Esophagus muscularis mucosa (tissue), 4 donors: ENCODE results near the gene PARP8. TPM values are rescaled to one million over a fixed set of nuclear protein-coding genes. Genes with fewer than 3 reads are reported as not detected.

Experiments used
- DNase-seq: peaks from one replicate; pipeline ENCODE4 v3.0.0-alpha.2; 2017; ENCODE audit errors: extremely low spot score
- H3K27ac ChIP-seq, 4 donors: fragments of 200-600 bp; sonication (generic); replicated peaks in 1 of 4; 1 replicate in 3 of 4; 2 replicates in 1 of 4; pipeline ENCODE4 v1.5.1; 2016 to 2019; ENCODE audit warnings: mild to moderate bottlenecking in 1 of 4
- H3K27me3 ChIP-seq, 4 donors: fragments of 200-600 bp; sonication (generic); one replicate each; pipeline versions ENCODE4 v1.5.1 to v1.6.0; 2016 to 2019
- H3K36me3 ChIP-seq, 4 donors: fragments of 200-600 bp; sonication (generic); one replicate each; pipeline ENCODE4 v1.5.1; 2016 to 2019
- H3K4me1 ChIP-seq, 4 donors: fragments of 200-600 bp; sonication (generic); one replicate each; pipeline ENCODE4 v1.5.1; 2016 to 2019
- H3K4me3 ChIP-seq, 4 donors: fragments of 200-600 bp; sonication (generic); 1 replicate in 2 of 4; 2 replicates in 2 of 4; pipeline ENCODE4 v1.5.1; 2016 to 2019; ENCODE audit warnings: mild to moderate bottlenecking in 4 of 4, moderate library complexity in 1 of 4
- H3K9me3 ChIP-seq, 4 donors: fragments of 200-600 bp; sonication (generic); 1 replicate in 3 of 4; 2 replicates in 1 of 4; pipeline ENCODE4 v1.5.1; 2016 to 2019
- CTCF ChIP-seq, 3 experiments: fragments of 200-600 bp in 2 of 3; fragments of 450-650 bp in 1 of 3; sonication (generic) in 2 of 3; IDR thresholded peaks; one replicate each; pipeline ENCODE4 v1.5.1; 2017 to 2019; ENCODE audit warnings: antibody characterized with exemption in 3 of 3, mild to moderate bottlenecking in 2 of 3, moderate library complexity in 1 of 3
- EP300 ChIP-seq: sonication (generic); formaldehyde crosslinking; IDR thresholded peaks from one replicate; pipeline ENCODE4 v1.6.1; 2017; ENCODE audit warnings: antibody characterized with exemption
- POLR2A ChIP-seq: fragments of 450-650 bp; IDR thresholded peaks from one replicate; pipeline ENCODE4 v1.6.1; 2017; ENCODE audit warnings: antibody characterized with exemption, moderate library complexity, mild to moderate bottlenecking, low read depth
- POLR2AphosphoS5 ChIP-seq, 2 donors: sonication (generic); formaldehyde crosslinking; IDR thresholded peaks; one replicate each; pipeline ENCODE4 v1.6.1; 2017; ENCODE audit warnings: antibody characterized with exemption in 2 of 2
- WGBS: methylation state at CpG from one replicate; pipeline ENCODE4 v1.1.5; 2018; 5-methylcytosine and 5-hydroxymethylcytosine counted together
- intact Hi-C: fragments of 100-400 bp; cut with DNase I; formaldehyde crosslinking; loops from one replicate; pipeline ENCODE4 v1.15.1; 2023
- total RNA-seq, 4 donors: library from RNA; depleted of rRNA; stranded (reverse); fragments of >200 nt; gene quantifications; one replicate each; pipeline versions ENCODE4 v1.1.0 to v1.2.1, GENCODE V29; 2016

Gene PARP8
- total RNA-seq, 4 donors from 2014 or later = 5.4 to 17.1 (median 9.7) TPM

- H3K36me3 ChIP-seq = peaks cover 0 to 32% (median 8%) of the 10 kb centered on the region in 4 donors
- H3K4me3 ChIP-seq = no peak overlapping the region
- H3K9me3 ChIP-seq = no peaks in the 10 kb centered on the region
- intact Hi-C loops = no loop called here
- no peak overlapping the region for H3K27ac ChIP-seq
- no peak for TF ChIP-seq POLR2AphosphoS5 (IDR thresholded peaks at IDR 0.05)
- TF ChIP-seq POLR2A = no peak
- TF ChIP-seq EP300 = no peak
- DNase-seq = no peak
- H3K27me3 ChIP-seq = no peaks in the 10 kb centered on the region
- H3K4me1 ChIP-seq = no peaks in the 10 kb centered on the region
Measured at GRCh38 chr5:50786073-50786472, 119.6 kb downstream of the PARP8 start.

GRCh38 chr5:50791813-50792212, 125.4 kb downstream of the PARP8 start:
- Histone ChIP-seq H3K27ac (no peak overlapping the region), H3K4me1 (no peaks in the 10 kb centered on the region), H3K36me3 (peaks cover 0 to 32% (median 8%) of the 10 kb centered on the region in 4 donors), H3K27me3 (no peaks in the 10 kb centered on the region), H3K4me3 (no peak overlapping the region), H3K9me3 (no peaks in the 10 kb centered on the region)
- TF ChIP-seq POLR2AphosphoS5 (IDR thresholded peaks at IDR 0.05) (no peak), POLR2A (no peak), CTCF (IDR thresholded peaks at IDR 0.05) (no peak), EP300 (no peak)
- WGBS = 95% methylated on average over 5 of the region's 5 CpGs
- intact Hi-C loops = no loop called here
- DNase-seq = no peak

- 90% methylated on average over 5 of the region's 5 CpGs for WGBS
- Histone ChIP-seq H3K27ac (no peak overlapping the region), H3K36me3 (peaks cover 0 to 32% (median 8%) of the 10 kb centered on the region in 4 donors), H3K4me3 (no peak overlapping the region), H3K27me3 (no peaks in the 10 kb centered on the region), H3K9me3 (no peaks in the 10 kb centered on the region), H3K4me1 (no peaks in the 10 kb centered on the region)
- intact Hi-C loops = no loop called here
- TF ChIP-seq CTCF (IDR thresholded peaks at IDR 0.05) (no peak), EP300 (no peak), POLR2AphosphoS5 (IDR thresholded peaks at IDR 0.05) (no peak), POLR2A (no peak)
- DNase-seq = no peak
Measured at GRCh38 chr5:50792843-50793242, 126.4 kb downstream of the PARP8 start.

GRCh38 chr5:50794812-50795211, 128.4 kb downstream of the PARP8 start:
- TF ChIP-seq EP300 (no peak), POLR2AphosphoS5 (IDR thresholded peaks at IDR 0.05) (no peak), CTCF (IDR thresholded peaks at IDR 0.05) (no peak), POLR2A (no peak)
- Histone ChIP-seq H3K4me3 (no peak overlapping the region), H3K9me3 (no peaks in the 10 kb centered on the region), H3K36me3 (peaks cover 0 to 16% (median 0%) of the 10 kb centered on the region in 4 donors), H3K4me1 (no peaks in the 10 kb centered on the region), H3K27me3 (no peaks in the 10 kb centered on the region), H3K27ac (no peak overlapping the region)
- WGBS = 94% methylated on average over 12 of the region's 12 CpGs
- DNase-seq = no peak
- intact Hi-C loops = no loop called here

- no peak overlapping the region for H3K27ac ChIP-seq
- no peak for TF ChIP-seq CTCF (IDR thresholded peaks at IDR 0.05)
- TF ChIP-seq POLR2AphosphoS5 (IDR thresholded peaks at IDR 0.05) = no peak
- TF ChIP-seq POLR2A = no peak
- TF ChIP-seq EP300 = no peak
- H3K9me3 ChIP-seq = peaks cover 0 to 11% (median 3%) of the 10 kb centered on the region in 4 donors
- no peak overlapping the region for H3K4me3 ChIP-seq
- H3K36me3 ChIP-seq = peaks cover 0 to 14% (median 0%) of the 10 kb centered on the region in 4 donors
- WGBS = 66% methylated on average over 2 of the region's 2 CpGs
- no peak for DNase-seq
- H3K27me3 ChIP-seq = no peaks in the 10 kb centered on the region
- intact Hi-C loops = no loop called here
- no peaks in the 10 kb centered on the region for H3K4me1 ChIP-seq
Measured at GRCh38 chr5:50798002-50798401, 131.6 kb downstream of the PARP8 start.
